NCI-H524 treated with DMSO at 0.1 percent for 48 hours (cell line): ENCODE measurements around the gene ATP8A2.
"Not testable (repeated sequence)": the region's sequence is repeated elsewhere in the genome, so short reads cannot be mapped to it uniquely, and the experiment has no call there.

Experiments
- DNase-seq: peaks from one replicate; lab custom pipeline; 2025; lab: John Stamatoyannopoulos, UW

Gene ATP8A2

GRCh38 chr13:25371875-25372283 lies at the start of gene ATP8A2:
Gene ATP8A2 (plus strand): TSS chr13:25371974. CDS start chr13:25372213, 239 bp downstream.
- no peak for DNase-seq

- no peak for DNase-seq
Observed at GRCh38 chr13:25324100-25324499, 47.7 kb upstream of the ATP8A2 start.

DNA sequence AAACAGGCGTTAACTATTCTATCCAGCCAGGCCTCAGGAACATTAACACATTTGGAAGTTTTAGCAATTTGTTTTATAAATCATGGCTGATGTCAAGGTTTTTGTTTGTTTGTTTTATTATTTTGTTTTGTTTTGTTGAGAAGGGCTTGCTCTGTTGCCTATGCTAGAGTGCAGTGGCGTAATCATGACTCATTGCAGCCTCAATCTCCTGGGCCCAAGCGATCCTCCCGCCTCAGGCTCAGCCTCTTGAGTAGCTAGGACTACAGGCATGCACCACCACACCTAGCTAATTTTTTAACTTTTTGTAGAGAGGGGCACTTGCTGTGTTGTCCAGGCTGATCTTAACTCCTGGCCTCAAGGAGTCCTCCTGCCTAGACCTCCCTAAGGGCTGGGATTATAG lies 42.1 kb upstream of the ATP8A2 start:
- DNase-seq = no peak

DNA sequence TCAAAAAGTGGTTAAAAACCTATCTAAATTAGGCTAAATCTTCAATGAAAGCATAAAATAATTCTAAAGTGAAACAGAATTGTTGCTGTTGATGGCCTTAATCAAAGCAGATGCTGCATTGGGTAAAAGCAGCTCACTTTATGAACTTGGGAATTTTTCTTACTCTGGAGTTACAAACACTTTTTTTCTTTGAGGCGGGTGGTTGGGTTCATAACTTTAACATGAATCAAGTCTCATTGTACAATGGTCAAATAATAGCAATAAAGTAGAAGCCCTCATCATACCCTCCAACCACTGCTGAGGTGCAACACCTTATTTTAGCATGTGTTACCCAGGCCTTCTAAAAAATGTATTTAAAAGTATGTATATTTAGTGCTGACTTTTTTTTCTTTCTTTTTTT lies 41.2 kb upstream of the ATP8A2 start:
- DNase-seq = no peak

DNA sequence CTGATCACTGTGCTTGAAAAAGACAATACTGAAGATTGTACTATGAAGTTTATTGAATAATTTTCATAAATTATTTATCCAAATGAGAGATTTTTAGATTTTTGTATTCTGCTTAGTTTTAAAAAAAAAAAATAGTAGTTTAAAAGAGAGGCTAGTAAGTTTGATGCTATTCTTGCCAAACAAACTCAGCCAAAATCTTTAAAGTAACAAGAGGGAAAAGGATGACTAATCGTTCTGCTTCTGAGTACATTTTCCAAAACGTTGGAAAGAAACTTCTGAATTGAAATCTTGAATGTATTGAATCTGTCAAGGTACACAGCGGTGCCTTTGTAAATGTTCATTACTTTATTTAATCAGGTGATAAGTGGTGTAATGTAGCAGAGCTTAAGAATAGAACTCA lies 35.9 kb upstream of the ATP8A2 start:
- DNase-seq = no peak

GRCh38 chr13:25345576-25345975 lies 26.2 kb upstream of the ATP8A2 start:
- no peak for DNase-seq

DNA sequence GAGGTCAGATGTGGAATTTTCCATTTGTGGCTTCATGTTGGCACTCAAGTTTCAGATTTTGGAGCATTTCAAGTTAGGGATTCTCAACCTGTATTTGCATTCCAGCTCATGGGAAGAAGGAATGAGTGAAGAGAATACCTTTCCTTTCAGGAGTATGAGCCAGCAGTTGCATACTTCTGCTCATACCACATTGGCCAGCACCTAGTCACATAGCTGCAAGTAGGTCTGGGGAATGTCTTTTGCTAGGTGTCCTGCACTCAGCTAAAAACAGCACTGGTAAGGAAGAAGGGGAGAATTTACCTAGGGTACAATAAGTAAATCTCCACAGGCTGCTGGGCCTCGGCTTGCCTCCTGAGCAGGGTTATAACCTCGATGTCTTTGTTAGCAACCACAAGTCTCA lies 24.6 kb upstream of the ATP8A2 start:
- DNase-seq = no peak

GRCh38 chr13:25351404-25351803 lies 20.4 kb upstream of the ATP8A2 start:
- no peak for DNase-seq

DNA sequence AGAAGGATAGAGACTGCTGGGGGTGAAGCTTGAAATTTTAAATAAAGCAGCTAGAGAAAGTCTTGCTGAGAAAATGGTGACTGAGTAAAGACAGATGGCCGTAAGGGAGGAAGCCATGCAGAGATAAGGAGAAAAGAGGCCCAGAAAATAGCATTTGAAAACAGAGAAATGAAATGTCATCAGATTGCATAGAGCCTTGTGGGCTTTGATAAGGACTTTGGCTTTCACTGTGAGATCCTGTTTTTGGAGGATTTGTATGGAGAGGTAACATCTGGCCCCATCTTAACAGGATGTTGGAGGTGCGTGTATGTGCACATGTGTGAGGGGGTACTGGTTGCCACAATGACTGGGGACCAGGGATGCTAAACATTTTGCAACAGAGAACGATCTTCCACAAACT lies 19.5 kb upstream of the ATP8A2 start:
- DNase-seq = no peak

DNA sequence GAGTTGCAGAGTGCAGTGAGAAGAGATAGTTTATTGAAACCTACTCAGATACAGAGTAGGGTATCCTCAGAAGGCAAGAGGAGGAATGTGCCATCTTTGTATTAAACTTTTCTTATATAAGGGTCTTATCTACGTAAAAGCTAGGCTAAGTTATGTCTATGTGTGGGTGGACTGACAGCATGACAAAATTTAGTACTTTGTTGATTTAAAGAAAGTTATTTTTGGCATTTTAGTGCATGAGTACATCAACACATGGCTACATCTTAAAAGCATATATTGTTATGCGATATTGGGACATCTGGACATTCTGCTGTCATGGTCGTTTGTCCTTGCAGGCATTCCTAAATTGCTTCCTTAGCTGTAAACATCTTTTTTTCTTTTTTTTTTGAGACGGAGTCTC lies 19.0 kb upstream of the ATP8A2 start:
- no peak for DNase-seq

- DNase-seq = no peak
Observed at GRCh38 chr13:25353344-25353743, 18.4 kb upstream of the ATP8A2 start.

- DNase-seq = no peak
Observed at GRCh38 chr13:25354377-25354776, 17.4 kb upstream of the ATP8A2 start.

DNA sequence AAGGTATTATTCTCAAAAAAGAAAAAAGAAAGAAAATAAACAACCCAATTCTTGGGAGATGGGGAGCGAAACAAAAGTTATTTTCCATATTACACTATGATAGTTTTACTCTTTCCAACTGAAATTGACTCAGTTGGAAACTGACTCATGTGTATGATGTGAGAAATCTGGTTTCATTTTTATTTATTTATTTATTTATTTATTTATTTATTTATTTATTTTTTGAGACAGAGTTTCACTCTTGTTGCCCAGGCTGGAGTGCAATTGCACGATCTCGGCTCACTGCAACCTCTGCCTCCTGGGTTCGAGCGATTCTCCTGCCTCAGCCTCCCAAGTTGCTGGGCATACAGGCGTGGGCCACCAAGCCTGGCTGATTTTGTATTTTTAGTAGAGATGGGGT lies 11.3 kb upstream of the ATP8A2 start:
- DNase-seq = not testable (repeated sequence)

- DNase-seq = no peak
Observed at GRCh38 chr13:25365720-25366235, 6.0 kb upstream of the ATP8A2 start.

DNA sequence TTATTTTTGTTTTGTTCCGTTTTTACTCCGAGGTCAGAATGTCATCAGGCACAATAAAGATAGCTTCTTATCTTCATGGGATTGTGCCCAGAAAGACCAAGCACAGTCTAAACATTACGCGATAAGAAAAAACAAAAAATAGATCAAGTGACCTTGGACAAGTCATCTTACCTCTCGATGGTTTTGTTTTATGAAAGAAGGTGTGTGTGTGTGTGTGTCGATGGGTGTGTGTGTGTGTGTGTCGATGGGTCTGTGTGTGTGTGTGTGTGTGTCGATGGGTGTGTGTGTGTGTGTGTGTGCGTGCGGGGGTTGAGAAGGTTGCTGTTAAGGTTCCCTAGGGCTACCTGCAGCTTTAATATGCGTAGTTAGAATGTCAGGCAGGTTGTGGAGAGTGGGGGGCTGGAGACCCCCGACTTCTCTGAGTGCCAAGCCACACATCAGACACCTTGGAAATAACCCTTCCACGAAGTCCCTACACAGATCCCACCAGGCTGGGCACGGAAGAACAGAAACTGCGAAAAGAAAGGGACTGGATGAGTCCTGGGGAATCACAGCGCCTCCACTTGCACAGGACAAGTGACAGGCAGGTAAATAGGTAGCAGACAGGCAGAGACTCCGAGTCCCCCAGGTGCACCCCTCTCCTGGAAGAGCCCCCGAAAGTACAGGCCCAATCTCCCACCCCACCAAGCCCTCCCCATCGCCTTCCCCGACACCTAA lies 458 bp upstream of the ATP8A2 start:
- no peak for DNase-seq

DNA sequence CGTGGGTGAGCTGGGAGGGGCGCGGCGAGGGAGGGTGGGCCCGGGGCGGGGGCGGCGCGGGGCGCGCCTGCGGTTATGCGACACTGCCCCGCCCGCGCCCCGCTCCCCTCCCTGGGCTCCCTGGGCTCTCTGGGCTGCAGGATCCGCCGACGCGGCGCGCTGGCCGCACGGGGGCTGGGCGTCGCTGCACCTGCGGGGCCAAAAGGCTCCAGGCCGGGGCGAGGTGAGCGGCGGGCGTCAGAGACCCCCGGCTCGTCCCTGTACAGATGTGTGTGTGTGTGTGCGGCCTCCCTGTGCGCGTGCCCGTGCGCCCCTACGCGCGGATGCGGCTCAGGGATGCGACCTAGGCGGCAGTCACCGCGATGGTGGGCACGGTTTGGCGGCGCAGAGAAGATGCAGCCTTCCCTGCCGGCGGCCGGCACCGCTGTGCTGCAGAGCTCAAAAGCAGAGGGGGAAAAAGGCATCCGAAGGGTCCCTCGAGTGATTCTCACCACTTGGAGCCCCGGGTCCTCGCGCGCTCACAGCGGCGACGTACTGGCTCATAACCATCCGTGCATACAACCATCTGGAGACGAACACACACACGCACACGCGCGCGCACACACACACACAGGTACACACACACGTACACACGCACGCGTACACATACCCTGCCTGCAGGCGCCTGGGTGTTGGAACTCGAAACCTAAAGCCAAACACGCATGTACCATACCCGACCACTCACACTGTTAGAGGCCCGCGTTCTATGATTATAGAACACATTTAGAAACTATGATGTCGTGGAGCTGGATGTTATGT lies 709 bp downstream of the ATP8A2 start:
- no peak for DNase-seq

- DNase-seq = peak; percentile 11
Observed at GRCh38 chr13:25375727-25376358, 4.1 kb downstream of the ATP8A2 start.

DNA sequence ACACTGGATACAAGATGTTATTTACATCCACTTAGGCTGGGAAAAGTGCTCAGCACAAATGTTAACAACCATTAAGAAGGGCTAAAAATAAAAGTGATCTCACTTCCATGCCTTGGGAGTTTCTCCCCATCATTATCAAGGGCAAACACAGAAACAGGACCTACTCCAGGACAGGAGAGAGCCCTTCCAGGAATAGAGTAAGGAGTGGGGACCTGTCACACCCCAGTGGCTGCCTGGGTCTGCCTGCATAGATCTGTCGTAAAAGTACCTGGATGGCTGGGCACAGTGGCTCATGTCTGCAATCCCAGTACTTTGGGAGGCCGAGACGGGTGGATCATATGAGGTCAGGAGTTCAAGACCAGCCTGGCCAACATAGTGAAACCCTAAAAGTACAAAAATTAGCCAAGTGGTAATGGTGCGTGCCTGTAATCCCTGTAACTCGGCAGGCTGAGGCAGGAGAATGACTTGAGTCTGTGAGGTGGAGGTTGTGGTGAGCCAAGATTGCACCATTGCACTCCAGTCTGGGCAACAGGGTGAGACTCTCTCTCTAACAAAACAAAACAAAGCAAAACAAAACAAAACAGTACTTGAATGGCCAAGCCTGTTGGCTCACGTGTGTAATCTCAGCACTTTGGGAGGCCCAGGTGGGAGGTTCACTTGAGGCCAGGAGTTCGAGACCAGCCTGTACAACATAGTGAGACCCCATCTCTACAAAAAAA lies 5.6 kb downstream of the ATP8A2 start:
- no peak for DNase-seq

DNA sequence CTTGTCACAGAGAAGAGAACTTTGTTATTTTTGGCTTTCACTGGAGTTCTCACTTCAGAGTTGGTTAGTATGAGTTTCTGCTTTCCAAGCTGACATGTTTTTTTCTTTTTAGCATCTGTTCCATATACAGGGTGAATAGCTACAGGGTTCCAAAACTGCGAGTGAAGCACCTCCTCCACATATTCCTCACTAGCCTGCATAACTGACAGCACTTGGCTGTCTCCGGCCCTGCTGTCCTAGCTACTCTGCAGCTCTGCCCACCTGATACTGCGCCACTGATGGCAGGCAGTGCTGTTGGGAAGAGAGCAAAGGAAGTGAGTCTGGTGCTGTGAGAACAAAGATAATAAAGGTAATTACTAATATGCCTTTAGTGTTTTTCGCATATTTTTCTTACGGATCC lies 6.8 kb downstream of the ATP8A2 start:
- no peak for DNase-seq

- no peak for DNase-seq
Observed at GRCh38 chr13:25379011-25379410, 7.2 kb downstream of the ATP8A2 start.

DNA sequence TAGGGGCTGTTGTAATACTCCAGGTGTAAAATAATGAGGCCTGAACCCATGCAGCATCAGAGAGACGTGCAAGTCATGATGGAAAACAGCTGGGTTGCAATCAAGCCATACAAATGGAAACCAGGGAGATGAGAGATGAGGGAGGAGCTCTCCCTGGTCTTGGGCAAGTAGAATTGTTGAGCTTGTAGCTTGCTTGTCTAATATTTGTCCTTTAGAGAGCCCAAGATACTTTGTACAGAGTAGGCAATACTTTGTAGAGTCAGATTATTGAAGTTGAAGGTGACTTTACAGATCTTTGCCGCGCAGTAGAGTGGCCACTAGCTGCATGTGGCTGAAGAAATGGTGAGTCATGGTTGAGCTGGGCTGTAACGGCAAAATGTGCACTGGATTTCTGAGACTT lies 8.3 kb downstream of the ATP8A2 start:
- no peak for DNase-seq

DNA sequence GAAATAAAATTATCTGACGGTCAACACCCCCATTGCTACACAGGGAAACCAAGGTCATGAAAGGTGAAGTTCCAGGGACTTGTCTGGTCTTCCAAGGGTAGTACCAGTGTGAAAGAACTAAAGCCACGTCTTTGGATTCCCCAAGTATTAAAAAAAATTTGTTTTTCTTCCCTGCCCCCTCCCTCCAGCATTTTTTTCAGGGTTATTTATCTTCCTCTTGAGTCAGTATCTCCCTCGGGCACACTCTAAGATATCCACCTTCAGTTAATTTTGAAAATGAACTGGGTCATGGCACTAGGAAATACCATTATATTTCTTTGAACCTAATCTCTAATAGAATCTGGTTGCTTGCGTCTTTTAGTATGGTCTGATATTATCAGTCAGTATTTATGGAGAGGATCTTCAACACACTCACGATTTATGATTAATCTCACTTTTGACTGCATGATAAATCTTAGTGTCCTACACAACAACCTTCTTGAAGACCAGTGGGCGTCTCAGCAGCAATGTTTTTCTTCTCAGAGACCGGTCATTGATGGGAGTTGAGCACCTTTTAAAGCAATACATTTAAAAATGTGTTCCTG lies 9.1 kb downstream of the ATP8A2 start:
- DNase-seq = no peak
